Measurements from ENCODE around the gene L1TD1.

L1TD1 gene

DNA sequence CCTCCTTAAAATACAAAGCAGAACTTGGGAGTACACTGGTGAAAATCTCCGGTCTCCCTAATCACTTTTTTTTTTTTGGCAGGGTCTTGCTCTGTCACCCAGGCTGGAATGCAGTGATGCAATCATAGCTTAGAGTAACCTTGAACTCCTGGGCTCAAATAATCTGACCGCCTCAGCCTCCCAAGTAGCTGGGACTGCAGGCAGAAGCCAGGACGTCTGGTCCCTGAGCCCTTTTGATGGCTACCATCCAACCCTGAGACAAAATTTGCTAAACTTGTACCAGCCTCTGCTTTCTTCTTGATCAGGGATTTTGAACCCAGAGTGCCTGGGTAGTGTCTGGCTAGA lies 4.1 kb downstream of the L1TD1 start:
- H3K18ac ChIP-seq (ENCODE audit: low read depth in 1 of 2, low read length in 2 of 2) = no peak overlapping the region
- H2AK5ac ChIP-seq (ENCODE audit: low read length, severe bottlenecking) = no peak overlapping the region
- H3K23ac ChIP-seq (ENCODE audit: low read length in 2 of 2) = no peak overlapping the region
- no peak overlapping the region for H3K27ac ChIP-seq (ENCODE audit: low read length, poor library complexity, severe bottlenecking)
- no peak overlapping the region for H4K91ac ChIP-seq (ENCODE audit: low read length)
- H2BK15ac ChIP-seq (ENCODE audit: low read depth, poor library complexity, severe bottlenecking) = no peak overlapping the region
- H3K79me1 ChIP-seq (replicated peaks; ENCODE audit: low read length, poor library complexity, severe bottlenecking) = no peaks in the 10 kb centered on the region
- 13% methylated on average over 3 of the region's 3 CpGs for WGBS
- H3K14ac ChIP-seq (ENCODE audit: low read length in 2 of 2) = no peak overlapping the region
- no peak overlapping the region for H2BK120ac ChIP-seq (ENCODE audit: low read depth, low read length)
- no peak overlapping the region for H3K4me2 ChIP-seq (ENCODE audit: low read length, poor library complexity, severe bottlenecking)
- no peak overlapping the region for H2AFZ ChIP-seq (ENCODE audit: low read depth, low read length)
- H2BK5ac ChIP-seq (ENCODE audit: low read depth, low read length, poor library complexity, severe bottlenecking) = no peak overlapping the region
- H3K4me1 ChIP-seq (ENCODE audit: control insufficient read depth, insufficient read depth, low read depth, low read length) = peaks cover 7% of the 10 kb centered on the region
- H3K36me3 ChIP-seq (ENCODE audit: control insufficient read depth in 1 of 2, insufficient read depth in 2 of 2, low read depth in 1 of 2, low read length in 2 of 2) = no peaks in the 10 kb centered on the region
- H3K9me3 ChIP-seq (ENCODE audit: control insufficient read depth, low read length) = peaks cover 4% of the 10 kb centered on the region
- no peak overlapping the region for H2BK12ac ChIP-seq (ENCODE audit: low read length in 2 of 2)
- H3K9ac ChIP-seq (ENCODE audit: low read length) = no peak overlapping the region
- no peak for DNase-seq
- no peak overlapping the region for H3K4ac ChIP-seq (ENCODE audit: low read depth in 1 of 2, low read length in 2 of 2)
- H4K8ac ChIP-seq (ENCODE audit: low read length) = no peak overlapping the region
- peaks cover 19 to 26% of the 10 kb centered on the region in 2 experiments for H3K27me3 ChIP-seq (ENCODE audit: control insufficient read depth in 1 of 2, insufficient read depth in 1 of 2, low read length in 2 of 2)
- H3K4me3 ChIP-seq (ENCODE audit: insufficient read depth in 1 of 2, low read depth in 1 of 2, low read length in 2 of 2) = no peak overlapping the region

- Histone ChIP-seq H4K91ac (ENCODE audit: low read length) (no peak overlapping the region), H3K9me3 (ENCODE audit: control insufficient read depth, low read length) (peaks cover 32% of the 10 kb centered on the region), H2BK15ac (ENCODE audit: low read depth, poor library complexity, severe bottlenecking) (no peak overlapping the region), H3K36me3 (ENCODE audit: control insufficient read depth in 1 of 2, insufficient read depth in 2 of 2, low read depth in 1 of 2, low read length in 2 of 2) (no peaks in the 10 kb centered on the region), H3K18ac (ENCODE audit: low read depth in 1 of 2, low read length in 2 of 2) (no peak overlapping the region), H3K4ac (ENCODE audit: low read depth in 1 of 2, low read length in 2 of 2) (no peak overlapping the region), H2AK5ac (ENCODE audit: low read length, severe bottlenecking) (no peak overlapping the region), H3K79me1 (replicated peaks; ENCODE audit: low read length, poor library complexity, severe bottlenecking) (no peaks in the 10 kb centered on the region), H2BK12ac (ENCODE audit: low read length in 2 of 2) (no peak overlapping the region), H3K14ac (ENCODE audit: low read length in 2 of 2) (no peak overlapping the region), H3K4me1 (ENCODE audit: control insufficient read depth, insufficient read depth, low read depth, low read length) (no peaks in the 10 kb centered on the region), H3K4me3 (ENCODE audit: insufficient read depth in 1 of 2, low read depth in 1 of 2, low read length in 2 of 2) (no peak overlapping the region), H2AFZ (ENCODE audit: low read depth, low read length) (no peak overlapping the region), H2BK120ac (ENCODE audit: low read depth, low read length) (no peak overlapping the region), H2BK5ac (ENCODE audit: low read depth, low read length, poor library complexity, severe bottlenecking) (no peak overlapping the region), H3K27ac (ENCODE audit: low read length, poor library complexity, severe bottlenecking) (no peak overlapping the region), H3K23ac (ENCODE audit: low read length in 2 of 2) (no peak overlapping the region), H3K4me2 (ENCODE audit: low read length, poor library complexity, severe bottlenecking) (no peak overlapping the region), H3K9ac (ENCODE audit: low read length) (no peak overlapping the region), H4K8ac (ENCODE audit: low read length) (no peak overlapping the region), H3K27me3 (ENCODE audit: control insufficient read depth in 1 of 2, insufficient read depth in 1 of 2, low read length in 2 of 2) (no peaks in the 10 kb centered on the region)
- DNase-seq = no peak
- WGBS = 97% methylated on average over 2 of the region's 2 CpGs
Observed at GRCh38 chr1:62207187-62207586, 12.5 kb downstream of the L1TD1 start.

DNA sequence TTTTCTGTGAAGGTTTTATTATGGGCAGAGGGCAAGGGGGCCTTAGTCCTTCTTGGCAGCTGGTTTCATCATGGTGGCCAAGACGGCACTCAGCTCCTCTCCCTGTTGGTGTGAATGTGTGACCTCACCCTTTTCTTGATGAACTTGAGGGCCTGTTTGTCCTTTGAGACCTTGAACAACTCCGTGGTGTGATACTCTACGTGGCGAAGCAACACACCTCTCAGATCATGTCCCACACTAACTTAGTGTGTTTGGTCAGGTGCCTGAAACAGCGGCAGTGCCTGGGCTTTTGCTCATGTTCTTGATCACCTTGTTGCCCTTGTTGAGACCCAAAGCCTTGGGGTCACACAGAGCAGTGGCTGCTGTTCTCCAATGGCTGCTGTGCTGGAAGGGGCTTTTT lies 13.4 kb downstream of the L1TD1 start:
- Histone ChIP-seq H3K27ac (ENCODE audit: low read length, poor library complexity, severe bottlenecking) (no peak overlapping the region), H3K79me1 (replicated peaks; ENCODE audit: low read length, poor library complexity, severe bottlenecking) (no peaks in the 10 kb centered on the region), H2BK12ac (ENCODE audit: low read length in 2 of 2) (no peak overlapping the region), H3K14ac (ENCODE audit: low read length in 2 of 2) (no peak overlapping the region), H3K9me3 (ENCODE audit: control insufficient read depth, low read length) (peaks cover 36% of the 10 kb centered on the region), H3K4me3 (ENCODE audit: insufficient read depth in 1 of 2, low read depth in 1 of 2, low read length in 2 of 2) (no peak overlapping the region), H3K4me2 (ENCODE audit: low read length, poor library complexity, severe bottlenecking) (no peak overlapping the region), H3K23ac (ENCODE audit: low read length in 2 of 2) (no peak overlapping the region), H2BK15ac (ENCODE audit: low read depth, poor library complexity, severe bottlenecking) (no peak overlapping the region), H4K8ac (ENCODE audit: low read length) (no peak overlapping the region), H4K91ac (ENCODE audit: low read length) (no peak overlapping the region), H3K9ac (ENCODE audit: low read length) (no peak overlapping the region), H3K4me1 (ENCODE audit: control insufficient read depth, insufficient read depth, low read depth, low read length) (no peaks in the 10 kb centered on the region), H2BK5ac (ENCODE audit: low read depth, low read length, poor library complexity, severe bottlenecking) (no peak overlapping the region), H3K18ac (ENCODE audit: low read depth in 1 of 2, low read length in 2 of 2) (no peak overlapping the region), H2BK120ac (ENCODE audit: low read depth, low read length) (no peak overlapping the region), H3K27me3 (ENCODE audit: control insufficient read depth in 1 of 2, insufficient read depth in 1 of 2, low read length in 2 of 2) (no peaks in the 10 kb centered on the region), H2AFZ (ENCODE audit: low read depth, low read length) (no peak overlapping the region), H3K36me3 (ENCODE audit: control insufficient read depth in 1 of 2, insufficient read depth in 2 of 2, low read depth in 1 of 2, low read length in 2 of 2) (no peaks in the 10 kb centered on the region), H2AK5ac (ENCODE audit: low read length, severe bottlenecking) (no peak overlapping the region), H3K4ac (ENCODE audit: low read depth in 1 of 2, low read length in 2 of 2) (no peak overlapping the region)
- DNase-seq = no peak
- WGBS = 88% methylated on average over 5 of the region's 5 CpGs

DNA sequence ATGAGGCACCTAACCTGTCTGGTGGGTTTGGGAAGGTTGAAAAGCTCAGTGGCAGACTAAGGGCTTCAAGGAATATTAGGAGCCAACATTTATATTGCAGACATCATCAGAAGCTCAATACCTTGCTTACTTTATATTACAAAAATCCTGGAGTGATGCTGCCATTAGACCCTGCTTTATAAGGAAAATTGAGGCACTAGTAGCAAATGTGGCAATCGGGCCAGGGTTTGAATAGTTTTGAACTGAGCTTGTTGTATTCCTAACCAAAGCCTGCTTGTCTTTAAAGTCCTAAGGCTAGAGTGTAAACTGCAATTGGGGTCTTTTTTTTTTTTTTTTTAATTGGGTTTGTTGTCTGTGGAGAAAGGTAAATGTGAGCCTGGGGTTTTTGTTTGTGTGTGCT lies 14.3 kb downstream of the L1TD1 start:
- Histone ChIP-seq H3K4ac (ENCODE audit: low read depth in 1 of 2, low read length in 2 of 2) (no peak overlapping the region), H2BK120ac (ENCODE audit: low read depth, low read length) (no peak overlapping the region)

More for the DNA sequence above, 14.3 kb downstream of the L1TD1 start:
- Histone ChIP-seq H3K23ac (ENCODE audit: low read length in 2 of 2) (no peak overlapping the region), H3K9me3 (ENCODE audit: control insufficient read depth, low read length) (peaks cover 36% of the 10 kb centered on the region), H3K14ac (ENCODE audit: low read length in 2 of 2) (no peak overlapping the region), H3K27me3 (ENCODE audit: control insufficient read depth in 1 of 2, insufficient read depth in 1 of 2, low read length in 2 of 2) (no peaks in the 10 kb centered on the region), H3K27ac (ENCODE audit: low read length, poor library complexity, severe bottlenecking) (no peak overlapping the region), H3K9ac (ENCODE audit: low read length) (no peak overlapping the region), H2BK15ac (ENCODE audit: low read depth, poor library complexity, severe bottlenecking) (no peak overlapping the region), H3K4me1 (ENCODE audit: control insufficient read depth, insufficient read depth, low read depth, low read length) (no peaks in the 10 kb centered on the region), H4K8ac (ENCODE audit: low read length) (no peak overlapping the region), H3K79me1 (replicated peaks; ENCODE audit: low read length, poor library complexity, severe bottlenecking) (no peaks in the 10 kb centered on the region), H3K18ac (ENCODE audit: low read depth in 1 of 2, low read length in 2 of 2) (no peak overlapping the region), H3K4me3 (ENCODE audit: insufficient read depth in 1 of 2, low read depth in 1 of 2, low read length in 2 of 2) (no peak overlapping the region), H2BK12ac (ENCODE audit: low read length in 2 of 2) (no peak overlapping the region), H2BK5ac (ENCODE audit: low read depth, low read length, poor library complexity, severe bottlenecking) (no peak overlapping the region), H4K91ac (ENCODE audit: low read length) (no peak overlapping the region), H3K36me3 (ENCODE audit: control insufficient read depth in 1 of 2, insufficient read depth in 2 of 2, low read depth in 1 of 2, low read length in 2 of 2) (no peaks in the 10 kb centered on the region), H2AFZ (ENCODE audit: low read depth, low read length) (no peak overlapping the region), H2AK5ac (ENCODE audit: low read length, severe bottlenecking) (no peak overlapping the region), H3K4me2 (ENCODE audit: low read length, poor library complexity, severe bottlenecking) (no peak overlapping the region)
- DNase-seq = no peak
- WGBS = 0% methylated on average over 1 of the region's 1 CpG

Measured in mesenchymal stem cell (in vitro differentiated cells and primary cell).